ENCODE results near the gene ZGPAT.

DNA sequence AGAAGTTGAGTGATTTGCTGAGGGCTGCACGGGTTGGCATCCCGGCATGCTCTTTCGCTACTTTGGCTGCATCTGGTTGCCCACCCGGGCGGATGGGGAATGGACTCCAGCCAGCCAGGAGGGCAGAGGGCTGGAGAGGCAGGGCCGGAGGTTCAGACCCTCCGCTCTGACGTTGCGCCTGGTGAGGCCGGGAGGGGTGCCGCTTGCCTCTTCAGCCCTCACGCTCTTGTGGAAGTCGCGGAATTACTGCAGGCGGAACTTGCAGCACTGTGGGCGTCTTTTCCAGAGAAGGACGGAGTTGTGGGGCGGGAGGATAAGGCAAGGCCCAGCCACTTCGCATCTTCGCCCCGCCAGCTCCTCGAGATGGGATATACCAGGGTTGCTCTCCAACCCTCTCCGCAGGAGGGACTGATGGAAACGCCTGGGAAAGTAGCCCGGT lies 49.1 kb upstream of the ZGPAT start:
- TF ChIP-seq CTCF (IDR thresholded peaks at IDR 0.05) = no peak
- TF ChIP-seq EP300 (IDR thresholded peaks at IDR 0.05) = no peak

Measured in ovary (tissue), 3 donors.